HG03558 (cell line): ENCODE results near the gene PLCB3.

Source experiments
- ATAC-seq: cut with Tn5 transposase; IDR thresholded peaks from one replicate; pipeline ENCODE4 v1.9.1; 2021; ENCODE audit warnings: moderate number of reproducible peaks; ENCODE audit not compliant: unreplicated experiment; ENCODE audit errors: extremely low read depth

The PLCB3 gene

GRCh38 chr11:64283092-64283491 lies 31.8 kb downstream of the PLCB3 start:
- ATAC-seq: no peak

- peak; percentile 40 for ATAC-seq
These were observed 33.0 kb downstream of the PLCB3 start, which contains the start of gene BAD for GRCh38 chr11:64284048-64284961. BAD (minus strand) TSS chr11:64284665; CDS start chr11:64284368, 297 bp downstream.

DNA sequence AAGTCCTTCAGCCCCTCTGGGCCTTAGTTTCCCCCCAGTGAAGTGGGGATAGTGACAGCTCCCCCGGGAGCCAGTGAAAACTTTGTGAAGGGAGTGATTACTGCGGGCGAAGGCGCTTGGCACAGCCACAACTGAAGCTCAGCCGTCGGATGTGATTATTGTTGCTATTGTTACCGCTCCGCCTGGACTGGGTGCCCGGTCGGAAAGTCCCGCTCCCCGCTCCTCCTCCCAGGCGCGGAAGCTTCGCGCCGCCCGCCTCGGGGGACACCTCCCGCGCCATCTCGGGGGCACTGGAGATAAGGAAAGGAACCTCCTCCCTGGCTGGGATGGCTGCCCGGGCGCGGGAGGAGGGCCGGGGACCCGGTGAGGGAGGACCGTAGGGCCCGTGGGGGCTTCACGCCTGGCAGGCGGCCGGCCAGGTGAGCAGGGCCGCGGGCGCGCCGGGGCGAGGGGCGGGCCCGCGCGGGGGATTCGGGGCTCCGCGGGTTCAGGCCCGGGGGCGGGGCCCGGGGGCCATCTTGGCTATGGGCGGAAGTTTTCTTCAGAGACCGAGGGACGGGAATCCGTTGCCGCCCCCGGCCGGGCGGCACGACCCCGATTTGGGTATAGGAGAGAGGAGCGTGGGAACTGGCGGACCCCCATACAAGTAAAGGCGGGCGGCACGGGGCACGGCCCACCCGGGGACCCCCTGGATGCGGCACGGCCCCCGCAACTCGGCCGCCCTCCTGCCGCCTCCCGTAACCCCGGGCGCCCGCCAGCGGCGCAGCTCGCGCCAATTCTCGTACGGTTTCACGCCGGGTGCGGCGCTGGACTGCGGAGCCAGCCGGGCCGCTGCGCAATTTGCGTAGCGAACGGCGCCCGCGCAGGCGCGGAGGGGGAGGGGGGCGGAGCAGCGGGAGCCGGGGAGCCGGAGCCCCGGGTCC lies 33.9 kb downstream of the PLCB3 start, which contains the start of gene GPR137:
Gene GPR137, plus strand, starts transcription at position 887 of the 923 bp plus-strand sequence. CDS start 677 bp downstream, outside the sequence.
- peak; percentile 33 for ATAC-seq

DNA sequence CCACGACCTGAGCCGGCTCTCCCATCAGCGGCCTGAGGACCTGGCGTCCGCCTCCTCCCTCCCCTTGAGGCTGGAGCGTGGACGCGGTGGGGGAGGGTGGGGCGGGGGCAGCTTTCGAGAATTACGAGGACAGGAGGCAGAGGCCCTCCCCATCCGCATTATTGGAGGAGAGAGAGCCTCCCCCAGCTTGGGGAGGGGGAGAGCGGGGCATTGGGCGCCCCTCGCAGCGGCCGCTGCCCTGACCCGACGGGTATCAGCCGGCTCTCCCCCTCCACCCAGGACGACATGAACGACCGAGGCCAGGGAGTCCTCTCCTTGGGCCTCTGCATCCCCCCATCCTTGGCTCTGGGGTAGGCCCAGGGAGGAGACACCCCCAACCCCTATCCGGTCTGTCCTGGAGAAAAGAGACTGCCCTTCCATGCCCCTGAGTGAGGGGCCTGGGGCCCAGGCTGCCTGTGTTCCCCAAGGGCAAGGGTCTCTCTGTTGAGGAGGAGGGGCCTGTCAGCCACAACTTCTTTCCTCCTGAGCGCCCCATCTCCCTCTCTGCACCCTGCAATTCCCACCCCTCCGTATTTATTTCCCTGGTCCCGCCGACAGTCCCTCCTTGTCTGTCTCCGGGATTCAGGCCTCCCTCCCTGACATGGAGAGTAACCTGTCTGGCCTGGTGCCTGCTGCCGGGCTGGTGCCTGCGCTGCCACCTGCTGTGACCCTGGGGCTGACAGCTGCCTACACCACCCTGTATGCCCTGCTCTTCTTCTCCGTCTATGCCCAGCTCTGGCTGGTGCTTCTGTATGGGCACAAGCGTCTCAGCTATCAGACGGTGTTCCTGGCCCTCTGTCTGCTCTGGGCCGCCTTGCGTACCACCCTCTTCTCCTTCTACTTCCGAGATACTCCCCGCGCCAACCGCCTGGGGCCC lies 34.8 kb downstream of the PLCB3 start:
- no peak for ATAC-seq

DNA sequence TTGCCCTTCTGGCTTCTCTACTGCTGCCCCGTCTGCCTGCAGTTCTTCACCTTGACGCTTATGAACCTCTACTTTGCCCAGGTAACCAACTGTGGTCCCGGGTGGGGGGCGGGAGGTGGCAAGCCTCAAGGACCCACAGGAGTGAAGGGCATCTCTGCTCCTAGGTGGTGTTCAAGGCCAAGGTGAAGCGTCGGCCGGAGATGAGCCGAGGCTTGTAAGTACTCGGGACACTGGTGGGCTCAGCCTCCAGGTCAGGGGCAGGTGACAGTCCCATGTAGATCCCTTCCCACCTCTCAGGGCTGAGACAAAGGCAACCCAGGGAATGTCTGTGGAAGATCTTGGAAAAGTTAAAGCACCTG lies 35.5 kb downstream of the PLCB3 start:
- no peak for ATAC-seq

DNA sequence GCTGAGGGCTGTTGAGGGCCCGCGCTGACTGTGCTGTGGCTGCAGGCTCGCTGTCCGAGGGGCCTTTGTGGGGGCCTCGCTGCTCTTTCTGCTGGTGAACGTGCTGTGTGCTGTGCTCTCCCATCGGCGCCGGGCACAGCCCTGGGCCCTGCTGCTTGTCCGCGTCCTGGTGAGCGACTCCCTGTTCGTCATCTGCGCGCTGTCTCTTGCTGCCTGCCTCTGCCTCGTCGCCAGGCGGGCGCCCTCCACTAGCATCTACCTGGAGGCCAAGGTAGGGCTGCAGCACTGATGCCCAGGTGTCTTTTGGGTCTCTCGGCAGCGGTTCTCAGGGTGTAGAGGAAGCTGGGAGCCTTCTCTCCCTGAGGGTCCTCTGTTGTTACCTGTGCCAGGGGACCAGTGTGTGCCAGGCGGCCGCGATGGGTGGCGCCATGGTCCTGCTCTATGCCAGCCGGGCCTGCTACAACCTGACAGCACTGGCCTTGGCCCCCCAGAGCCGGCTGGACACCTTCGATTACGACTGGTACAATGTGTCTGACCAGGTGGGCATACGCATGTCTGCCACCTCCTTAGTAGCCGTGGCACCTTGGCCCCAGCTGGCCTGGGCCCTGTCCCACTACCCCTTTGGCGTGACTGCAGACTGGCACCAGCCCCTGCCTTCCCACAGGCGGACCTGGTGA lies 36.5 kb downstream of the PLCB3 start:
- no peak for ATAC-seq

GRCh38 chr11:64288353-64288750 lies 37.0 kb downstream of the PLCB3 start:
- no peak for ATAC-seq

- no peak for ATAC-seq
These were observed 37.8 kb downstream of the PLCB3 start for GRCh38 chr11:64289002-64289564.

GRCh38 chr11:64290352-64291261 lies 39.3 kb downstream of the PLCB3 start:
- no peak for ATAC-seq

- no peak for ATAC-seq
These were observed 40.0 kb downstream of the PLCB3 start, which contains the start of gene KCNK4 for GRCh38 chr11:64291262-64291751. KCNK4 (plus strand) TSS chr11:64291302; CDS start chr11:64293019, 1,717 bp downstream.

DNA sequence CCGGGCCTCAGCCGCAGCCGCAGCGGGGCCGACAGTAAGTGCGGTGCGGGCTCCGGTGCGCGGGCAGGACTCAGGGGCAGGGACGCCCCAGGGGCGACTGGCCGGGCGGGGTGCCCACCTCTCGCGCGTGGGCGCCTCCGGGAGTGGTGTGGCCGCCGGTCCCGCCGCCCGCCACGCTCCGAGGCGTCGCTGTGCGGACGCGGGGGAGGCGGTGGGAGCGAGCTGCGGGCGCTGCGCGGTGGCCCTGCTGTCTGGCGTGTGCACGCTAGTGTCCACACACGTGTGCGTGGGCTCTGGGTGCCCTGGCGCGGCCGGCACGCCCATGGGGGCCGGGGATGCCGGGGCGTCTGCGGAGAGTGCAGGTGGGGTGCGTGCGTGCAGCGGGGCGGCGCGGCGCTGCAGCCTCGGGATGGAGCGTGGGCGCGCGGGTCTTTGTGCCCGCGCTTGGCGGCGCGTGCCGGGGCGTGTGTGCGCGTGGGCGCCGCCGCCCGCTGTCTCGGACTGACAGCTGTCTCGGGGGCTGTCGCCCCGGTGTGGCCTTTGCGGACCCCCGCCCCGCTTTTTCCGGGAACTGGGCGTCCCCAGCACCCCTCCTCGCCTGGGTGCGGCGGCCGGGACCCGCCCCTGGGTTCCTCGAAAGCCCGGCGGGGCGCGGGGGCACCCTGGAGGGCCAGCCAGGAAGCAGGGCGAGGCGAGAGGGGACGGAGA lies 40.6 kb downstream of the PLCB3 start:
- ATAC-seq: no peak

- ATAC-seq: no peak
These were observed 41.3 kb downstream of the PLCB3 start for GRCh38 chr11:64292460-64293254.

GRCh38 chr11:64294774-64295173 lies 43.4 kb downstream of the PLCB3 start:
- no peak for ATAC-seq

DNA sequence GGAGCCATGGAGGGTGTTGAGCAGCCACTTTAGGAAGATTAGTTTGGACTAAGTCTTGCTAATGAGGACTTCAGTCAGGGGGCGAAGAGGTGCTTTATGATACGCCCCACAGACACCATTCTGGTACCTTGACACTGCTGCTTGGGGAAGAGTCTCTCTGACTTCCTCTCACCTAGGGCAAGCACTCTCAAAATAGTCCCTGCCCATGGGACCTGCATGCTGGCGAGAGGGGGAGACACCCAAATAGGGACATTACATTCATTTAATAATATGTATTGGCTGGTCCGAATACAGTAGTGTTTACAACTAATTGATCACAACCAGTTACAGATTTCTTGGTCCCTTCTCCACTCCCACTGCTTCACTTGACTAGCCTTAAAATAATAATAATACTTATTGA lies 44.4 kb downstream of the PLCB3 start:
- ATAC-seq: no peak

GRCh38 chr11:64296236-64296635 lies 44.9 kb downstream of the PLCB3 start:
- ATAC-seq: no peak
